GM21737 (cell line): ENCODE data around the gene ANXA4.
"Not testable (repeated sequence)": the region's sequence is repeated elsewhere in the genome, so short reads cannot be mapped to it uniquely, and the experiment has no call there.

Experiments
- ATAC-seq: cut with Tn5 transposase; IDR thresholded peaks from one replicate; pipeline ENCODE4 v1.9.1; 2021; ENCODE audit warnings: mild to moderate bottlenecking, moderate library complexity; ENCODE audit not compliant: unreplicated experiment

The ANXA4 gene

DNA sequence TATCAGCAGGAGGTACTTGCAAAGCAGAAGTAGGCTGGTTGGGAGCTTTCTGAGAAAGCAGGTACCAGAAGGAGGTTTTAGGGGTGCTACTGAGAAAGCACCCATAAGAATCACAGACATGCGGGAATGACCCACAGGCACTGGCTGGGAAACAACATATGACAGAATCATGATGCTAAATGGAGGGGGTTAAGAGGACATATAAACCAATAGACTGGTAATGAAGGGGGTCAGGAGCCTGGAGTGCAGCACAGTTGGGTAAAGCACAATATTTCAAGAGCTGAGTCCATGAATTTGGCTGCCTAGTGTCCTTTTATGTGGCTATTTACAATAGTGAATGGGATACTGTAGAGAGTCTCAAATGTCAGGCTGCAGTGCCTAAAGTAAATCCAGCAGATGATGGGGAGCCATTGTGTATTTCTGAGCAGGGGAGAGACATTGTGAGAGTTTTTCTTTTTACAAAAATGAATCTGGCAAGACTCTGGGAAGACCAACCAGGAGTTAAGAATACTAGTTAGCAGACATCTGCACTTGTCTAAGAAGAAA, 59.9 kb downstream of the ANXA4 start:
- no peak for ATAC-seq

DNA sequence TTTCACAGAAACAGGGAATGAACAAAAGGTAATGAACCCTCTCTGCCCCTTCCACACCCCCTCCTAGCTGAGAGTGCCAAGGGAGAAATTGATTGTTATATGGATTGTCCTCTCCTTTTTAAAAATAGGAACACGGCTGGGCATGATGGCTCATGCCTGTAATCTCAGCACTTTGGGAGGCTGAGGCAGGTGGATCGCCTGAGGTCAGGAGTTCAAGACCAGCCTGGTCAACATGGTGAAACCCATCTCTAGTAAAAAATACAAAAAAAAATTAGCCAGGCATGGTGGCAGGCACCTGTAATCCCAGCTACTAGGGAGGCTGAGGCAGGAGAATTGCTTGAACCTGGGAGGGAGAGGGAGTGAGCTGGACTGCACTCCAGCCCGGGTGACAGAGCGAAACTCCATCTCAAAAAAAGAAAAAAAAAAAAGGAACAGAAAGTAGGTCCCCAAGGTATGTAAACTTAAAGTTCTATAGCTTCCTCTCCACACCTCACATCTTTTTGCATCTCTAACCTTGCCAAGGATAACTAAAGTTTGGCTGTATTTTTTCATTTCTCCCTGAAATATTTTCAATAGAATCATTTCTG, 60.9 kb downstream of the ANXA4 start:
- peak; percentile 49 for ATAC-seq

DNA sequence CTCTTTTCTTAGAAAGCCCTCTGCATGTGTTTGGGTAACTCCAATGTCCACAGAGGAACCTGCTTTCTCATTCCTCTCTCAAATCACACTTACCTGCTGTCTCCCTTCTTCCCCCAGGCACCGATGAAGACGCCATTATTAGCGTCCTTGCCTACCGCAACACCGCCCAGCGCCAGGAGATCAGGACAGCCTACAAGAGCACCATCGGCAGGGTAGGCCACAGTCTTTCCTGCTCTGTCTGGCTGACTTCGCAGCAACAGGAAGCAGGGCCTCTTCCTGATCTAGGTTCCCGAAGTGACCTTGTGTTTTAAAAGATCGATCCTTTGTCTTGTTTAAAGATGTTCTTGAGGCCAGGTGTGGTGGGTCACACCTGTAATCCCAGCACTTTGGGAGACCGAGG, 62.5 kb downstream of the ANXA4 start:
- ATAC-seq, result no peak

DNA sequence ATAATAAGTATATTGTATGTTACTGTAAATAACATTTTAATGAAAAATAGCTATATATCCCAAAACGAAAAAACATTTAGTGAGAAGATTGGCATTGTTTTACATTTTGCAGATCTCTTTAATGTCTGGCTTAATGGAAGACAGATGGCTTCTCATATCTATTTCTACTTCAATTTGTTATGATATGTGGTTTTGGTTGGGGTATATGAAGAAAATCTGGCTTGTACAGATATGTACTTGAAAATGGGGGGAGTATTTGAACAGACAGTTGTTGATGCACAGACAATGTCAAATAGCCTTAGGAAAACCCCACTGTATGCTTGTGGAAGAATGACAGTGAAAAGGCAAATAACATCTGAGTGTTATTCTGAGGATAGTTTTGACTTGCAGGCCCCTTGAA, 64.0 kb downstream of the ANXA4 start:
- no peak for ATAC-seq

DNA sequence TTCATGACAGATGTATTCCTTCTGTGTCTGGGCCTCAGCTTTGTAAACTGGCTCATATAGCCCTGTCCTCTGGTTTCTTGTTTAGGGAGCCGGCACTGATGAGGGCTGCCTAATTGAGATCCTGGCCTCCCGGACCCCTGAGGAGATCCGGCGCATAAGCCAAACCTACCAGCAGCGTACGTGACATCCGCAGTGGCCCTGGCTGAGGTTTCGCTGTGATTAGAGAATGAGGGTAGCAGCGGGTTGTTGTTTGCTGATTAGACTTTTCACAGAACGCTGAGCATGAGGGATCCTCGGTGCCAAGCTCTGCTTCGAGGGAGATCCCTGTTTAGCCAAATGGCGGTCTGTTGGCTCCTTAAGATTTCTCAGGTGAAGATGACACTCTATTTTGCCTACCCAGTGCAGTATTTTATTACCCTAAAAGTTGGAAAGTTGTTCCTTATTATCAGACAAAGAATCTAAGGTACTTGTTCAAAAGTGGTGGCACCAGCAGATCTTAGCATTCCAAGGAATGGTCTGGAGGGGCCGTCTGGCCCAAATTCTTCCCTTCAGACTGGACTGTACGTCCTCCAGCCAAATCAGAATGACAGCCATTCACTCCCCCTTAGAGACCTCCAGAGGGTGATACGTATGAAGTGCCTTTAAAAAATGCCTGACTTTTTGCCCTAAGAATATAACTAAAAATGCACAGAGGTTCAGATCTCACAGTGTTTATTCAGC, 66.0 kb downstream of the ANXA4 start:
- ATAC-seq, result no peak

DNA sequence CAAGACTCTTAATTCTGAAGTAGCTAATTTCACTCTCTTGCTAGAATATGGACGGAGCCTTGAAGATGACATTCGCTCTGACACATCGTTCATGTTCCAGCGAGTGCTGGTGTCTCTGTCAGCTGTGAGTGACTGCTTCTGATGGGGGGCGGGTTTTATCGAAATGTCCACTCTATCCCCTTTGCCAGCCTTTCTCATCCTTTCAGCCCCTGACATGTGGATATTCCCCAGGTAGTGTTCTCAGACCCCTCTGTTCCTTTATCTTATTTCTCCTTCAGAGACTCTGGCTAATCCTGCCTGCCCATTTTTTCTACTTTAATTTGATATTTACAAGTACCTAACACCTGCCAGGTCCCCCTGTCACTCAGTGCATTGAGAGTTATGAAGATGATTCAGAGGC, 68.6 kb downstream of the ANXA4 start:
- no peak for ATAC-seq

DNA sequence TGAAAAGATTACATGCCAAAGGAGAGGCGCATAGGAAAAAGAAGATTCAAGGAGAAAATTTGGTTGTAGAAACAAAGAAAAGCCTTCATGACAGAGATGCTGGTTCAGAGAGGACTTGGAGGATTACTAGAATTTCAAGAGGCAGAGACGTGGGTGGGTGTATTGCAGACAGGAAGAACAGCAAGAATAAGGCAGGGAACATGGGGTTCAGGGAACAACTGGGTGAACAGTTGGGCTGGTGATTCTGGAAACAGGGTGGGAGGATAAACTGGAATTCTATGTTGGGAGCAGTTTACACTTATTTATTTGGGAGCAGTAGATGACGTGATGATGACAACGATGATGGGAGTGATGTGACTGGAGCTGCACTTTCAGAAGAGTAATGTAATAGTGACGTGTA, 69.1 kb downstream of the ANXA4 start:
- ATAC-seq, result no peak

DNA sequence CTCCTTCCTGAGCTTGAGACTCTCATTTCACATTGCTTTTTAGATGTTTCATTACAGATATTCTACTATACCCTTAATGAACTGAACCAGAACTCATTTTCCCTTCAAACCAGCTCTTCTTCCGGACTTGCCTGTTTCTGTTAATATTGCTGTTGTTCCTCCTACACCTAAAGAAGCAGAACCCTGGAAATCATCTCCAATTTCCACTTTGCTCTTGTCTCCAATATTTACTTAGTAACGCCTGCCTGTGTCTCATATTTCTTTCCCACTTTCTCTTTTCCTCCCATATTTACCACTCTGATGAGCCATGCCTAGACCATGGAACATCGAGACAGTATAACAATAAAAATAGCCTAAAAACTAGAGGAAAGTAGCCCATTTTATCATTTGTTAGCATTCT, 69.7 kb downstream of the ANXA4 start:
- ATAC-seq, result no peak

DNA sequence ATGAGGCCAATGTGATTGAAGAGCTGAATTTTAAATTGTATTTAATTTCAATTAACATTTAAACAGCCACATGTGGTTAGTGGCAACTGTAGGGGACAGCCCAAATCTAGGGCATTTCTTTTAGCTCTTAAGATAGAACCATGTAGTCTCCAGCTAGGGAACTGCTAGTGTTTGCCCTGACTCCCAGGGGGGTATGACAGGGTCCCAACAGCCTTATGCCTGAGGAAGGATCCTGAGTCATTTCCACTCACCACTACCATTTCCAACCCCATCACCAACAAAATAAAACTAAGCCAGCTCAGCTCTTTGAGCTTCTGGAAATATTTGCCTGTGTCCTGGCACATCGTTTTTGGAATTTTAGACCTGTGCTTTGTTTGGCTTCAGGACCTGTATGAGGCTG, 73.8 kb downstream of the ANXA4 start:
- no peak for ATAC-seq

DNA sequence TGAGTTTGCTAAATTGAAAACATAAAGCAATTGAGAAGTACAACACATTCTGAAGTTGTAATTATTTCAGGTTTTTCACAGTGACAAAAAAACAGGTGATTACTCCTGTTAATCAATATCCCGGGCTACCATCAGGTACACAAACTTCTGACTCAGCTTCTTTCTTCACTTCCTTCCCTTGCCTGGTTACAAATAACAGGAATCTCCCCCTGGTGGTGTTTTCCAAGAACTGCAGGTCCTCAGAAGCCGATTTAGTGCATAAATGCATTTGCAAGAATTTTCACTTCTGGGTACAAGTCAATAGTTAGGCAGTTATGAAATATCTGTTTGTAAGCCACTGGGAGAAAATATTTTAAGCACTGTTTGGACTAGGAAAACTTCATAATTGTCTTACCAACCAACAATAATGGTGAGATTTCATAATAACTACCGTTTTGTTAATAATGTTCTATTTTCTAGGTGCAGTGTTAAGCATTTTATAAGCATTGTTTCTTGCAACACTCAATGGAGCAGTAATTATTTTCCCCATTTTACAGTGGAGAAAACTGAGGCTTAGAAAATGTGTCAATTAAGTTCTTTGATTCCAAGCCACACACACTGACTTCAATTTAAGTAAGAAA, 75.1 kb downstream of the ANXA4 start:
- peak; percentile 55 for ATAC-seq

DNA sequence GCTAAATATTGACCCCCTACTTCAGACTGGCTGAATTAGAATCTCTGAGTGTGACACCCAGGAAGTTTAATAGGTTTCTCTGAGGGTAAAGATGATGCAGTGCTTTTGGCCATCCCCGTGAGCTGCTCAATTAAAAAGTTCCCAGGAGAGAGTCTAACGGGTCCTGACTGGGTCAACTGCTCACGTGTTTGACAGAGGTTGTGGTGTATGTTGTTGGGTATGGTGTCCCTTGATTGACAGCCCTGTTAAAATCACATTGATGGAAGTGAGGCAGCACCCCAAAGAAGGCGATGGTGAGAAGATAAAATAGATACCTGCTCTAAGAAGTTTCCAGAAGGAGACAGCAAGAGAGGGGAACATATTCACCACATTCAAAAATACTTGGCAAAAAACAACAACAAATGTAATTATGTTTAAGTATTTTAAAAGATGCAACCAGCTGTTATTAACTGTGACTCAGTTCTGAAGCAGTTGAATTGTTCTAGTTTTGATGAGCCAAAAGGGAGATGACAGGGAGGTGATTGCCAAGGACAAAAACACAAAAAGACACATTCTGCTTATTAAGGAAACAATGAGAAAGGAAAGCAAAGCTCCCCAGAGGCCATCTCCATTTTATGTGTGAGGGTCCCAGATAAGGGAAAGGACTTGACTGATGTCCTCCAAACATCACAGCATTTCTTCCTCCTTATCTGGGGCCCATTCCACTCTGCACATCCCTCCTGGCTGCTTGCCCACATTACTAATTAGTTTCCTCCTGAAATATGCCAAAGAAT, 76.0 kb downstream of the ANXA4 start:
- ATAC-seq, result no peak

DNA sequence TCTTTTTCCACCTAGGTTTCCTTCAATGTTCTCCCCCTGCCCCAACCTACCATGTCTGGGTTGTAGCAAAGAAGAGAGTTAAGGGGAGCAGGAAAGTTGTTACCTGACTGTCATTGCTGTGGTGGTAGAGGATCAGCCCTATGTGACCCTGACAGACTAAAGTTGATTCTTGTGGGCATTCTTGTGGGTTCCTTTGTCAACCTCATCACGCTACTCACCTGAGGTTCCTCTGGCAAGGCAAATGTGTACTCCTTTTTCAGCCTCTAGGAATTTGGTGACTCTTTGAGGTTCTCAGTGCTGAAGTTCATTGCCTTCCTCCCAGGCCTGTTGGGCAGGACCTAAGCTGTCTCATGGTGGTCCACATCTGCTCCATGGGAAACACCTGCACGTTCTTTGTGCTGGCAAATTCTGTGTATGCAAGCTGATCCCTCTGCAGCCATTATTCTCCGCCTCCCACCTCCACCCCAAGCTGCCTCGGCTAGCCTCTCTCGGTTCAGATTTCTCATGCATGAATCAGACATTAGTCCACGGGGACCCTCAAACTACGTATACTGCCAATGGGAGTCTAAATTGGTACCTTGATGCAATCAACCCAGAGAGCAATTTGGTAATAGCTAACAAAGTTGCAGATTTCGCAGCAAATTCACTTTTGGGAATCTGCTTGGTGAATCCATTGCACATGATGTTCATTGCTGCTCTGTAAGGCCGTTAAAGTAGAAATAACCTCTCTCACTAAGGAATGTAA, 86.0 kb downstream of the ANXA4 start:
- ATAC-seq, result no peak

DNA sequence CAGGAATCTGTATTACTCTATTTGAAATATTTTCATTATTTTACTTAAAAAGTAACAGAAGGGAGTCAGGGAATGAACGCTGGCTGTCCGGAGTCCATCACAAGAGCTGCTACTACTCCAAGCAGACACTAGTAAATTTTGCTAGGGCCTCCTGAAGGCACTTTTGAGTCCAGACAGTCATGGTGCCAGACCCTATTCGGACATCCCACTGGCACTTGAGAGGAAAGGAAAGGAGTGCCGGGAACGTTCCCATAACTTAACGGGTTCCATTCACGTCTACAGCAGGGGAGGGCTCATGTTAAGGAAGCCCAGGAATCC, 87.0 kb downstream of the ANXA4 start:
- ATAC-seq, result peak; percentile 2

DNA sequence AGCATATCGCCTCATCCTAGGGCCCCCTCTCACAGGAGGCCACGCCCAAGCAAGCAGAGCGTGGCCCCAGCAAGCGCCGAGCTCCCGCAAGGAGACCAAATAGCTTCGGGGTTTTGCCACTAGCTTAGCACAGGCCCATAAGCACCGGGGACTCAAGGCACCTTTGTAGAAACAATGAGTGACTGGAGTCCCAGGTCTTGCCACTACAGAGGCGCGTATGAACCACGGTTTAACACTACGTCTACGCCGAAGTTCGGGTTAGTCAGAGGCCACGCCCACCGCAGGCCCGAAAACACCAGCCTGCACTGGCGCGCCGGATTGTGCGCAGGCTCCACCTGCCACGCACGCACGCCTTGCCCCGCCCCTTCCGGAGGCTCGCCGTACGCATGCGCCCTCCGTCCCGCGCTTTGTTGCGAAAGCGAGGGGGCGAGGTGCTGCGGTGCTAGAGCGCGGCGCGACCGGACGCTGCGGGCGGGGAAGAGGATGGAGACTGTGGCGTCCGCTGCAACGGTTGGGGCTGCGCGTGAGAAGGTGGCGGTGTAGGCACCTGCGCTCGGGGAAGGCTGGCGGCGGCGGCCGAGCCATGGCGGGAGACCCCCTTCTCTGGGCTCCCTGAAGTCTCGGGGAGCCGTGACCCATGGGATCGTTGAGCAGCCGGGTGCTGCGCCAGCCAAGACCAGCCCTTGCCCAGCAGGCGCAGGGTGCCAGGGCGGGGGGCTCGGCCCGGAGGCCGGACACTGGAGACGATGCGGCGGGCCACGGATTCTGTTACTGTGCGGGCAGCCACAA, 87.5 kb downstream of the ANXA4 start, which contains the start of gene GMCL1:
TSS of gene GMCL1 (plus strand) at position 405 of the 789 bp plus-strand sequence. CDS start at position 638, 233 bp downstream.
- ATAC-seq, result peak; percentile 90

DNA sequence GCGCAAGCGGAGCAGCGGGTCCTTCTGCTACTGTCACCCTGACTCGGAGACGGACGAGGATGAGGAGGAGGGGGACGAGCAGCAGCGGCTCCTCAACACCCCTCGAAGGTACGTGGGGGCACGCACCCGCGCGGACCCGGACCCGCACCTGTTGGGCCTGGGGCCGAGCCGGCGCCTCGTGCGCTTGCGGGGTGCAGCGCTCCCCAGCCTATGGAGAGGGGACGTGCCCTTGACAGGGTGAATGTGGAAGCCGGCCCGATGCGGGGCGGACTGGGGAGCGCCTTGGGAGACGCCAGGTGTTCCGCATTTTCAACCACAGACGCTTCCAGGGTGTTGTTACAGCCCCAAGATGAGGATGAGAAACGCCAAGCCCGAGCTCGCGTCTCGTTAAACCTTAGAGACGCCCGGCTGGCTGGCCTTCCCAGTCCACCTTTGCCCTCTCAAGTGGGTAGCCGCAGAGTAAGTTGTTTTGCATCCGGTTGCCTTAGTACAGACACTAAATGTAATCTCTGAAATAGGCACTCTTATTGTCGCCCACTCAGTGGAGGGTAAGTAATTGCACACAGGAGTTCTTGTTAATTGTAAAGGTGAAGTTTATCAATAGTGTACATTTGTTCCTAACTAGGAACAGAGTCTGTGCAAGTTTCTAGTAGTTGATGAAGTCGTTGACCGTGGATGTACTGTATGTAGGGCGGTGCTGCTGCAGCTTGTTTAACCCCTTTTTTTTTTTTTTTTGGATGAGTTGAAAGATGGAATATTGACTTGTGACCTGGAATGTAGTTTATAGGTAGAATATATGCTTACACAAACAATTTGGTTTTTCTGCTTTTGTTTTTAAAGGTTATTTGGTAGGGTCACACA, 88.3 kb downstream of the ANXA4 start:
- peak; percentile 24 for ATAC-seq

DNA sequence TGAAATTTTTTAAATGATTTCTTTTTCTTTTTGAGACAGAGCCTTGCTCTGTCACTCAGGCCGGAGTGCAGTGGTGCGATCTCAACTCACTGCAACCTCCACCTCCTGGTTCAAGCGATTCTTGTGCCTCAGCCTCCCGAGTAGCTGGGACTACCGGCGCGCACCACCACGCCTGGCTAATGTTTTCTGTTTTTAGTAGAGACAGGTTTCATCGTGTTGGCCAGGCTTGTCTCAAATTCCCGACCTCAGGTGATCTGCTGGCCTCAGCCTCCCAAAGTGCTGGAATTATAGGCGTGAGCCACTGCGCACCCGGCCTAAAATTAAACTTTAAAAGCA, 88.9 kb downstream of the ANXA4 start:
- not testable (repeated sequence) for ATAC-seq

DNA sequence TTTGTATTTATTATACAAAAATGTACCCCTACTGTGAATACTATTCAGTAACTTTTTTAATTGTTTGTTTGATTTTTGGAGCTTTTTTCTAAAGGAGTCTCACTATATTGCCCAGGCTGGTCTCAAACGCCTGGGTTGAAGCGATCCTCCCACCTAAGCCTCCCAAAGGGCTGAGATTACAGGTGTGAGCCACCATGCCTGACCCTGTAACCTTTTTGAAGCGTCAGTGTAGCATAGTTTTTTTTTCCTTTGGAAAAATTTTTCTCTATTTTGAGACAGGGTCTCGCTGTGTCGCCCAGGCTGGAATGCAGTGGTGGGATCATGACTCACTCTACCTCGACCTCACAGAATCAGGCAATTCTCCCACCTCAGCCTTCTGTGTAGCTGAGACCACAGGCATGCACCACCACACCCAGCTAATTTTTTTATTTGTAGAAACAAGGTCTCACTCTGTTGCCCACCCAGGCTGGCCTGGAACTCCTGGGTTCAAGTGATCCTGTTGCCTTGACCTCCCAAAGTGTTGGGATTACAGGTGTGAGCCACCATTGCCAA, 89.5 kb downstream of the ANXA4 start:
- ATAC-seq, result no peak

DNA sequence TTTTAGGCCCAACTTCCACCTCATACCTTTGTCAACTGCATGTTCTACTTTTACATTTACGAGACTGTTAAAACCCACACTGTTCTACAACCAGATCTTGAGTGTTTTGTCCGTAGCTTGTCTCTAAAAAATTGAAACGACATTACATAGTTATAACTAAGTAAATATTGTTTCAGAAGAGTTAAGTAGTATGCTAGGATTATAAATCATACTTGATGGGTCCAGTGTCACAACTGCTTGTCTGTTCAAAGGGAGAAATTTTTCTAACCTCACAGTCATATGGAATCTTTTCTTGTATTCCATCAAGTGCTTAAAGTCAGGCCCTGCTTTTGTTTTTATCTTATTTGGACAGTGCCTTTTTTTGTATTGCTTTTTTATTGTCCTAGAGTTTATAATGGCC, 91.8 kb downstream of the ANXA4 start:
- no peak for ATAC-seq

DNA sequence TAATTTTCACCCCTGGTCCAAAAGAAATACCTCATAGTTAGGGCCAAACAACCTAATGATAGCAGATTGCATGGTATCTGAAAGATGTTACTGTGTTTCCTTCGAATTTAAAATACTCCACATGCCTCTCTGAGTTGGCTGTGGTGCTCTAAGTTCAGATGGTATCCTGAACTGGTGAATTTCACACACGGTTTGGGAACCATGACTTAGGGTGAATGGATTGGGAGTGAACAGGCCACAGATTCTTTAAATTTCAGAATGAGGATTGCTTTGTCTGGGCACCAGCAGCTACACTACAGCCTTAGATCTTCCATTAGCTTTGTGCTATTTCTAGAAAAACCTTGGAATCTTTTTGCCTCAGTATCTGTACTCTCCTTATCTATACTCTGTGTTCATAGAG, 93.7 kb downstream of the ANXA4 start:
- ATAC-seq, result no peak
